ENCODE measurements around the gene ZNF20. TPM values are rescaled to one million over a fixed set of nuclear protein-coding genes. Genes with fewer than 3 reads are reported as not detected.

ZNF20 gene
- total and polyA plus RNA-seq, 2 donors (not counting 1 experiment from before 2014, with no cell fraction given), result 1.6 to 10.6 TPM

- Mint-ChIP-seq H3K4me1 (peaks cover 34% of the 10 kb centered on the region), H3K27me3 (no peaks in the 10 kb centered on the region), H3K27ac (peak within 1 kb of the TSS; percentile 99), H3K9me3 (ENCODE audit: insufficient read depth) (no peaks in the 10 kb centered on the region), H3K4me3 (peak within 1 kb of the TSS; percentile 92)
- TF ChIP-seq EZH2 (IDR thresholded peaks at IDR 0.05; ENCODE audit: borderline replicate concordance, insufficient read depth, low read depth, low read length, poor library complexity, severe bottlenecking) (no peak), CTCF (IDR thresholded peaks at IDR 0.05) (no peak)
- ChIA-PET CTCF (interaction anchor here (0.6 to 1.7 kb wide), 12 partner anchors 9 to 629 kb away, joined by 3 to 7 read pairs (median 3); partner anchors contain the start of genes ZNF20, ZNF491 and ZNF563), POLR2A (interaction anchor here (0.5 to 1.4 kb wide), 10 partner anchors 12 to 941 kb away, joined by 3 to 9 read pairs (median 4); partner anchors contain the start of genes ZNF20, ZNF442, ZNF563 and ZNF763)
- Histone ChIP-seq H3K27me3 (replicated peaks in 1 of 4; ENCODE audit: control extremely low read depth in 1 of 4, control insufficient read depth in 3 of 4, insufficient read depth in 4 of 4, low read length in 3 of 4) (no peaks in the 10 kb centered on the region), H3K9ac (ENCODE audit: low read length) (peak within 1 kb of the TSS; percentile 99), H3K4me1 (ENCODE audit: control insufficient read depth in 2 of 2, insufficient read depth in 2 of 2, low read length in 2 of 2) (peaks cover 10 to 15% of the 10 kb centered on the region in 2 donors), H3K4me2 (replicated peaks; ENCODE audit: low read depth, low read length, poor library complexity, severe bottlenecking) (peak within 1 kb of the TSS; percentile 74), H3K79me2 (ENCODE audit: control insufficient read depth, insufficient read depth, low read length) (peaks cover 67% of the 10 kb centered on the region), H3K27ac (ENCODE audit: low read length in 2 of 2) (peak within 1 kb of the TSS; percentile 96 to 99), H2AFZ (ENCODE audit: insufficient read depth, low read depth, low read length, poor library complexity, severe bottlenecking) (peak within 1 kb of the TSS; percentile 80), H4K20me1 (ENCODE audit: control insufficient read depth, insufficient read depth, low read length, poor library complexity, severe bottlenecking) (peaks cover 11% of the 10 kb centered on the region), H3K4me3 (ENCODE audit: control extremely low read depth in 1 of 5, extremely low read depth in 1 of 5, insufficient read depth in 1 of 5, low read depth in 2 of 5, low read length in 4 of 5) (peak within 1 kb of the TSS; percentile 58 to 96 (median 91)), H3K9me3 (ENCODE audit: control extremely low read depth in 1 of 3, control insufficient read depth in 2 of 3, insufficient read depth in 1 of 3, low read length in 2 of 3) (peaks cover 0 to 4% (median 0%) of the 10 kb centered on the region in 3 donors), H3K36me3 (replicated peaks in 1 of 2; ENCODE audit: control extremely low read depth in 1 of 2, control insufficient read depth in 1 of 2, extremely low read depth in 1 of 2, insufficient read depth in 2 of 2, low read length in 1 of 2) (peaks cover 0 to 8% of the 10 kb centered on the region in 2 experiments)
- WGBS (ENCODE audit: insufficient coverage), result under 1% methylated on average over 57 of the region's 57 CpGs
- peak; percentile 94 for DNase-seq
- ATAC-seq (ENCODE audit: low read depth), result peak; percentile 99
- intact Hi-C loops (cut with micrococcal nuclease), result loop anchor here (1.0 to 10.0 kb wide), 6 partner anchors 22 to 388 kb away; partner anchors contain the start of genes ZNF20, ZNF439, ZNF44 and ZNF563
Observed at GRCh38 chr19:12162882-12163806, 23.0 kb upstream of the ZNF20 start, which contains the start of gene ZNF136. ZNF136 (plus strand) TSS chr19:12163096; CDS start chr19:12163204, 108 bp downstream.
